ENCODE measurements around the gene MTMR12.
A peak's percentile ranks its signal among the peaks of the same experiment; 100 is the strongest.

MTMR12 gene

GRCh38 chr5:32325616-32326015, 12.9 kb upstream of the MTMR12 start:
- Histone ChIP-seq H3K9ac (ENCODE audit: low read length) (no peak overlapping the region), H2BK5ac (ENCODE audit: low read depth, low read length, poor library complexity) (no peak overlapping the region)

GRCh38 chr5:32325062-32325461, 12.3 kb upstream of the MTMR12 start:
- no peaks in the 10 kb centered on the region for H3K4me1 ChIP-seq (ENCODE audit: control insufficient read depth in 1 of 2, insufficient read depth in 2 of 2, low read length in 2 of 2)
- H3K9ac ChIP-seq (ENCODE audit: low read length) = no peak overlapping the region
- H3K27ac ChIP-seq (ENCODE audit: low read depth, low read length) = no peak overlapping the region
- no peak overlapping the region for H3K14ac ChIP-seq (ENCODE audit: low read length)
- no peaks in the 10 kb centered on the region for H3K79me1 ChIP-seq (ENCODE audit: low read length)
- peaks cover 9% of the 10 kb centered on the region for H3K9me3 ChIP-seq (ENCODE audit: insufficient read depth, low read depth, low read length)
- H3K4me2 ChIP-seq (ENCODE audit: low read length) = no peak overlapping the region
- no peak overlapping the region for H2BK12ac ChIP-seq (ENCODE audit: low read length)
- H3K23ac ChIP-seq (ENCODE audit: low read length) = no peak overlapping the region
- H4K8ac ChIP-seq (ENCODE audit: low read depth, low read length) = no peak overlapping the region
- H3K4ac ChIP-seq (ENCODE audit: low read depth, low read length) = no peak overlapping the region
- peak; percentile 56 to 86 for DNase-seq
- no peak overlapping the region for H2AK5ac ChIP-seq (ENCODE audit: low read length)
- H3K79me2 ChIP-seq (ENCODE audit: control insufficient read depth, insufficient read depth, low read length, poor library complexity) = no peaks in the 10 kb centered on the region
- no peaks in the 10 kb centered on the region for H3K36me3 ChIP-seq (ENCODE audit: control insufficient read depth in 1 of 2, insufficient read depth in 2 of 2, low read length in 2 of 2)
- no peak overlapping the region for H4K12ac ChIP-seq (ENCODE audit: low read depth, low read length)
- no peak overlapping the region for H3K4me3 ChIP-seq (ENCODE audit: low read depth, low read length)
- no peak overlapping the region for H4K91ac ChIP-seq (ENCODE audit: low read depth, low read length)
- no CpG with 5 or more reads among the region's 3 CpGs for WGBS (ENCODE audit: extremely low coverage, insufficient coverage, insufficient read length)
- H2BK5ac ChIP-seq (ENCODE audit: low read depth, low read length, poor library complexity) = no peak overlapping the region
- no peak overlapping the region for H2BK120ac ChIP-seq (ENCODE audit: insufficient read depth, low read length, poor library complexity)
- no peak overlapping the region for H3K18ac ChIP-seq (ENCODE audit: low read length)
- no peak overlapping the region for H2AFZ ChIP-seq (ENCODE audit: insufficient read depth, low read length, poor library complexity)
- H3K27me3 ChIP-seq (ENCODE audit: insufficient read depth, low read length) = no peaks in the 10 kb centered on the region

More at GRCh38 chr5:32325616-32326015, 12.9 kb upstream of the MTMR12 start:
- Histone ChIP-seq H4K8ac (ENCODE audit: low read depth, low read length) (no peak overlapping the region), H3K4me1 (ENCODE audit: control insufficient read depth in 1 of 2, insufficient read depth in 2 of 2, low read length in 2 of 2) (no peaks in the 10 kb centered on the region), H3K79me2 (ENCODE audit: control insufficient read depth, insufficient read depth, low read length, poor library complexity) (no peaks in the 10 kb centered on the region), H3K18ac (ENCODE audit: low read length) (no peak overlapping the region), H3K36me3 (ENCODE audit: control insufficient read depth in 1 of 2, insufficient read depth in 2 of 2, low read length in 2 of 2) (no peaks in the 10 kb centered on the region), H2BK12ac (ENCODE audit: low read length) (no peak overlapping the region), H4K91ac (ENCODE audit: low read depth, low read length) (no peak overlapping the region), H3K79me1 (ENCODE audit: low read length) (no peaks in the 10 kb centered on the region), H3K4ac (ENCODE audit: low read depth, low read length) (no peak overlapping the region), H3K4me3 (ENCODE audit: low read depth, low read length) (no peak overlapping the region), H2AK5ac (ENCODE audit: low read length) (no peak overlapping the region), H3K27me3 (ENCODE audit: insufficient read depth, low read length) (no peaks in the 10 kb centered on the region), H3K4me2 (ENCODE audit: low read length) (no peak overlapping the region), H3K14ac (ENCODE audit: low read length) (no peak overlapping the region), H3K23ac (ENCODE audit: low read length) (no peak overlapping the region), H3K9me3 (ENCODE audit: insufficient read depth, low read depth, low read length) (peaks cover 8% of the 10 kb centered on the region), H2BK120ac (ENCODE audit: insufficient read depth, low read length, poor library complexity) (no peak overlapping the region), H2AFZ (ENCODE audit: insufficient read depth, low read length, poor library complexity) (no peak overlapping the region), H4K12ac (ENCODE audit: low read depth, low read length) (no peak overlapping the region), H3K27ac (ENCODE audit: low read depth, low read length) (no peak overlapping the region)
- 83% methylated on average over 1 of the region's 4 CpGs for WGBS (ENCODE audit: extremely low coverage, insufficient coverage, insufficient read length)
- DNase-seq = no peak

GRCh38 chr5:32323741-32324140, 11.0 kb upstream of the MTMR12 start:
- no peak overlapping the region for H2BK5ac ChIP-seq (ENCODE audit: low read depth, low read length, poor library complexity)
- no peak overlapping the region for H2BK12ac ChIP-seq (ENCODE audit: low read length)
- H3K36me3 ChIP-seq (ENCODE audit: control insufficient read depth in 1 of 2, insufficient read depth in 2 of 2, low read length in 2 of 2) = no peaks in the 10 kb centered on the region
- H3K27me3 ChIP-seq (ENCODE audit: insufficient read depth, low read length) = no peaks in the 10 kb centered on the region
- H4K8ac ChIP-seq (ENCODE audit: low read depth, low read length) = no peak overlapping the region
- DNase-seq = no peak
- H2AFZ ChIP-seq (ENCODE audit: insufficient read depth, low read length, poor library complexity) = no peak overlapping the region
- no peaks in the 10 kb centered on the region for H3K79me1 ChIP-seq (ENCODE audit: low read length)
- no peak overlapping the region for H3K18ac ChIP-seq (ENCODE audit: low read length)
- no peak overlapping the region for H2BK120ac ChIP-seq (ENCODE audit: insufficient read depth, low read length, poor library complexity)
- no peak overlapping the region for H2AK5ac ChIP-seq (ENCODE audit: low read length)
- no peak overlapping the region for H4K91ac ChIP-seq (ENCODE audit: low read depth, low read length)
- no peak overlapping the region for H4K12ac ChIP-seq (ENCODE audit: low read depth, low read length)
- H3K79me2 ChIP-seq (ENCODE audit: control insufficient read depth, insufficient read depth, low read length, poor library complexity) = no peaks in the 10 kb centered on the region
- H3K9me3 ChIP-seq (ENCODE audit: insufficient read depth, low read depth, low read length) = peaks cover 9% of the 10 kb centered on the region
- H3K27ac ChIP-seq (ENCODE audit: low read depth, low read length) = no peak overlapping the region
- no peak overlapping the region for H3K4me3 ChIP-seq (ENCODE audit: low read depth, low read length)
- H3K4ac ChIP-seq (ENCODE audit: low read depth, low read length) = no peak overlapping the region
- H3K4me1 ChIP-seq (ENCODE audit: control insufficient read depth in 1 of 2, insufficient read depth in 2 of 2, low read length in 2 of 2) = no peaks in the 10 kb centered on the region
- H3K4me2 ChIP-seq (ENCODE audit: low read length) = no peak overlapping the region
- H3K23ac ChIP-seq (ENCODE audit: low read length) = no peak overlapping the region
- no peak overlapping the region for H3K14ac ChIP-seq (ENCODE audit: low read length)
- H3K9ac ChIP-seq (ENCODE audit: low read length) = no peak overlapping the region
- no CpG with 5 or more reads among the region's 8 CpGs for WGBS (ENCODE audit: extremely low coverage, insufficient coverage, insufficient read length)

GRCh38 chr5:32322882-32323281, 10.1 kb upstream of the MTMR12 start:
- no peak overlapping the region for H3K4me3 ChIP-seq (ENCODE audit: low read depth, low read length)
- no peak overlapping the region for H3K27ac ChIP-seq (ENCODE audit: low read depth, low read length)

More at GRCh38 chr5:32322882-32323281, 10.1 kb upstream of the MTMR12 start:
- Histone ChIP-seq H3K18ac (ENCODE audit: low read length) (no peak overlapping the region), H3K23ac (ENCODE audit: low read length) (no peak overlapping the region), H2AFZ (ENCODE audit: insufficient read depth, low read length, poor library complexity) (no peak overlapping the region), H2AK5ac (ENCODE audit: low read length) (no peak overlapping the region), H3K27me3 (ENCODE audit: insufficient read depth, low read length) (no peaks in the 10 kb centered on the region), H3K4me1 (ENCODE audit: control insufficient read depth in 1 of 2, insufficient read depth in 2 of 2, low read length in 2 of 2) (no peaks in the 10 kb centered on the region), H4K91ac (ENCODE audit: low read depth, low read length) (no peak overlapping the region), H2BK5ac (ENCODE audit: low read depth, low read length, poor library complexity) (no peak overlapping the region), H3K36me3 (ENCODE audit: control insufficient read depth in 1 of 2, insufficient read depth in 2 of 2, low read length in 2 of 2) (no peaks in the 10 kb centered on the region), H3K79me1 (ENCODE audit: low read length) (no peaks in the 10 kb centered on the region), H3K79me2 (ENCODE audit: control insufficient read depth, insufficient read depth, low read length, poor library complexity) (no peaks in the 10 kb centered on the region), H3K4ac (ENCODE audit: low read depth, low read length) (no peak overlapping the region), H4K8ac (ENCODE audit: low read depth, low read length) (no peak overlapping the region), H3K14ac (ENCODE audit: low read length) (no peak overlapping the region), H3K9me3 (ENCODE audit: insufficient read depth, low read depth, low read length) (peaks cover 9% of the 10 kb centered on the region), H3K9ac (ENCODE audit: low read length) (no peak overlapping the region), H3K4me2 (ENCODE audit: low read length) (no peak overlapping the region), H2BK120ac (ENCODE audit: insufficient read depth, low read length, poor library complexity) (no peak overlapping the region), H4K12ac (ENCODE audit: low read depth, low read length) (no peak overlapping the region), H2BK12ac (ENCODE audit: low read length) (no peak overlapping the region)
- no CpG with 5 or more reads among the region's 12 CpGs for WGBS (ENCODE audit: extremely low coverage, insufficient coverage, insufficient read length)
- DNase-seq = no peak

Data from trophoblast cell (in vitro differentiated cells and primary cell).